MM.1S (cell line): ENCODE measurements around the gene LRMDA.

Experiments used
- DNase-seq: peaks from one replicate; pipeline ENCODE4 v3.0.0-alpha.2; 2015
- H2AFZ ChIP-seq: fragments of 300-600 bp; sonication (generic); 2 replicates; pipeline ENCODE4 v1.6.0; 2016; ENCODE audit warnings: antibody characterized with exemption, low read length
- H3F3A ChIP-seq: fragments of 300-600 bp; sonication (generic); 2 replicates; pipeline ENCODE4 v1.6.1; 2016; ENCODE audit warnings: mild to moderate bottlenecking, antibody characterized with exemption, low read length, moderate library complexity, mixed read lengths; ENCODE audit not compliant: insufficient read depth
- H3K27ac ChIP-seq: fragments of 300-600 bp; sonication (generic); 2 replicates; pipeline ENCODE4 v1.5.1; 2016; ENCODE audit warnings: mild to moderate bottlenecking, low read length
- H3K27me3 ChIP-seq: fragments of 300-600 bp; sonication (generic); replicated peaks from 2 replicates; pipeline ENCODE4 v1.6.0; 2016; ENCODE audit warnings: low read length; ENCODE audit not compliant: insufficient read depth
- H3K36me3 ChIP-seq: fragments of 300-600 bp; sonication (generic); replicated peaks from 2 replicates; pipeline ENCODE4 v1.6.1; 2016; ENCODE audit warnings: mild to moderate bottlenecking, low read length, mixed read lengths; ENCODE audit not compliant: insufficient read depth
- H3K4me1 ChIP-seq: fragments of 300-600 bp; sonication (generic); 2 replicates; pipeline ENCODE4 v1.6.1; 2016; ENCODE audit warnings: low read length, mixed read lengths
- H3K4me2 ChIP-seq: fragments of 300-600 bp; sonication (generic); 2 replicates; pipeline ENCODE4 v1.6.0; 2016; ENCODE audit warnings: low read depth, low read length
- H3K4me3 ChIP-seq: fragments of 300-600 bp; sonication (generic); 2 replicates; pipeline ENCODE4 v1.5.1; 2016; ENCODE audit warnings: low read length, mixed read lengths
- H3K79me2 ChIP-seq: fragments of 300-600 bp; sonication (generic); 2 replicates; pipeline ENCODE4 v1.6.1; 2016; ENCODE audit warnings: mixed run types, low read length, mixed read lengths
- H3K9ac ChIP-seq: fragments of 300-600 bp; sonication (generic); 2 replicates; pipeline ENCODE4 v1.6.1; 2016; ENCODE audit warnings: low read length, mixed read lengths
- H3K9me2 ChIP-seq: fragments of 300-600 bp; sonication (generic); replicated peaks from 2 replicates; pipeline ENCODE4 v1.6.1; 2016; ENCODE audit warnings: mild to moderate bottlenecking, low read length, mixed read lengths; ENCODE audit not compliant: insufficient read depth
- H3K9me3 ChIP-seq: fragments of 300-600 bp; sonication (generic); replicated peaks from 2 replicates; pipeline ENCODE4 v1.6.1; 2016; ENCODE audit warnings: mild to moderate bottlenecking, low read length, mixed read lengths; ENCODE audit not compliant: insufficient read depth
- H4K20me1 ChIP-seq: fragments of 300-600 bp; sonication (generic); 2 replicates; pipeline ENCODE4 v1.6.1; 2016; ENCODE audit warnings: mild to moderate bottlenecking, low read length, moderate library complexity, mixed read lengths; ENCODE audit not compliant: insufficient read depth
- CTCF ChIP-seq: fragments of 300-600 bp; sonication (generic); IDR thresholded peaks from 2 replicates; pipeline ENCODE4 v1.5.1; 2016; ENCODE audit warnings: antibody characterized with exemption, low read length, mixed read lengths
- EZH2 ChIP-seq: fragments of 300-600 bp; sonication (generic); optimal IDR thresholded peaks from 2 replicates; pipeline ENCODE3; 2017; ENCODE audit warnings: low read depth, mild to moderate bottlenecking, antibody characterized with exemption, low read length, mixed read lengths
- EZH2phosphoT487 ChIP-seq: fragments of 300-600 bp; sonication (generic); IDR thresholded peaks from 2 replicates; pipeline ENCODE4 v1.6.1; 2018; ENCODE audit warnings: antibody characterized with exemption, low read length

Gene LRMDA

GRCh38 chr10:76047521-76047920, 616.1 kb downstream of the LRMDA start:
- H3K27ac ChIP-seq, result no peak overlapping the region
- no peak for DNase-seq
- H3K27me3 ChIP-seq, result no peaks in the 10 kb centered on the region

GRCh38 chr10:76049581-76050290, 618.3 kb downstream of the LRMDA start:
- Histone ChIP-seq H3K79me2 (no peaks in the 10 kb centered on the region), H2AFZ (no peak overlapping the region), H3K9me2 (no peaks in the 10 kb centered on the region), H3K4me2 (no peak overlapping the region), H3K9me3 (no peaks in the 10 kb centered on the region), H3K27ac (no peak overlapping the region), H3K4me3 (no peak overlapping the region), H3K9ac (no peak overlapping the region), H4K20me1 (no peaks in the 10 kb centered on the region), H3F3A (no peaks in the 10 kb centered on the region), H3K27me3 (no peaks in the 10 kb centered on the region), H3K4me1 (no peaks in the 10 kb centered on the region), H3K36me3 (no peaks in the 10 kb centered on the region)
- TF ChIP-seq CTCF, result no peak
- no peak for DNase-seq

More at GRCh38 chr10:76047521-76047920, 616.1 kb downstream of the LRMDA start:
- H3K36me3 ChIP-seq, result no peaks in the 10 kb centered on the region
- H3K4me1 ChIP-seq, result no peaks in the 10 kb centered on the region
- H3K4me3 ChIP-seq, result no peak overlapping the region
- no peaks in the 10 kb centered on the region for H4K20me1 ChIP-seq
- no peaks in the 10 kb centered on the region for H3F3A ChIP-seq
- no peaks in the 10 kb centered on the region for H3K9me3 ChIP-seq
- no peaks in the 10 kb centered on the region for H3K9me2 ChIP-seq
- no peak overlapping the region for H3K4me2 ChIP-seq
- H3K9ac ChIP-seq, result no peak overlapping the region
- no peak overlapping the region for H2AFZ ChIP-seq
- H3K79me2 ChIP-seq, result no peaks in the 10 kb centered on the region
- TF ChIP-seq EZH2 (no peak), EZH2phosphoT487 (no peak), CTCF (no peak)

GRCh38 chr10:76050291-76050625, 618.8 kb downstream of the LRMDA start:
- H3K9ac ChIP-seq, result no peak overlapping the region
- H3F3A ChIP-seq, result no peaks in the 10 kb centered on the region
- H3K27ac ChIP-seq, result no peak overlapping the region
- no peak overlapping the region for H3K4me2 ChIP-seq
- no peak overlapping the region for H2AFZ ChIP-seq
- no peak for TF ChIP-seq EZH2phosphoT487
- no peak for TF ChIP-seq EZH2
- no peak for TF ChIP-seq CTCF
- no peaks in the 10 kb centered on the region for H3K9me2 ChIP-seq
- no peaks in the 10 kb centered on the region for H3K36me3 ChIP-seq
- H3K79me2 ChIP-seq, result no peaks in the 10 kb centered on the region
- no peaks in the 10 kb centered on the region for H3K27me3 ChIP-seq
- no peaks in the 10 kb centered on the region for H3K9me3 ChIP-seq
- no peaks in the 10 kb centered on the region for H4K20me1 ChIP-seq
- H3K4me1 ChIP-seq, result no peaks in the 10 kb centered on the region
- no peak overlapping the region for H3K4me3 ChIP-seq
- no peak for DNase-seq
